HG03196 (cell line): ENCODE data around the gene SARNP.
"Not testable (repeated sequence)": the region's sequence is repeated elsewhere in the genome, so short reads cannot be mapped to it uniquely, and the experiment has no call there.

Experiments used
- ATAC-seq: cut with Tn5 transposase; IDR thresholded peaks from one replicate; pipeline ENCODE4 v1.9.1; 2021; ENCODE audit not compliant: unreplicated experiment

SARNP gene

GRCh38 chr12:55797068-55797467 lies 20.5 kb downstream of the SARNP start:
- ATAC-seq: no peak

GRCh38 chr12:55795950-55796349 lies 21.6 kb downstream of the SARNP start:
- ATAC-seq: no peak

GRCh38 chr12:55789893-55790292 lies 27.6 kb downstream of the SARNP start:
- no peak for ATAC-seq

GRCh38 chr12:55789171-55789570 lies 28.4 kb downstream of the SARNP start:
- no peak for ATAC-seq

GRCh38 chr12:55788546-55788945 lies 29.0 kb downstream of the SARNP start:
- no peak for ATAC-seq

- ATAC-seq: no peak
Observed at GRCh38 chr12:55780685-55781084, 36.8 kb downstream of the SARNP start.

GRCh38 chr12:55777856-55778255 lies 39.7 kb downstream of the SARNP start:
- ATAC-seq: no peak

GRCh38 chr12:55771736-55772135 lies 45.8 kb downstream of the SARNP start:
- no peak for ATAC-seq

GRCh38 chr12:55767156-55767555 lies 50.4 kb downstream of the SARNP start:
- no peak for ATAC-seq

- ATAC-seq: no peak
Observed at GRCh38 chr12:55765736-55766290, 51.7 kb downstream of the SARNP start.

GRCh38 chr12:55762646-55763045 lies 54.9 kb downstream of the SARNP start:
- no peak for ATAC-seq

GRCh38 chr12:55760663-55761062 lies 56.9 kb downstream of the SARNP start:
- ATAC-seq: no peak

GRCh38 chr12:55758575-55758974 lies 58.9 kb downstream of the SARNP start:
- not testable (repeated sequence) for ATAC-seq

- ATAC-seq: no peak
Observed at GRCh38 chr12:55757701-55758100, 59.8 kb downstream of the SARNP start.

- ATAC-seq: no peak
Observed at GRCh38 chr12:55755246-55755645, 62.3 kb downstream of the SARNP start.

GRCh38 chr12:55748230-55748993 lies 69.1 kb downstream of the SARNP start:
- ATAC-seq: no peak

- ATAC-seq: no peak
Observed at GRCh38 chr12:55746913-55747231, 70.7 kb downstream of the SARNP start.

- ATAC-seq: no peak
Observed at GRCh38 chr12:55746174-55746912, 71.2 kb downstream of the SARNP start.

GRCh38 chr12:55745361-55746173 lies 72.0 kb downstream of the SARNP start:
- no peak for ATAC-seq

GRCh38 chr12:55744340-55745030 lies 73.0 kb downstream of the SARNP start:
- no peak for ATAC-seq
